Measurements from ENCODE around the gene BTBD9. TPM values are rescaled to one million over a fixed set of nuclear protein-coding genes. Genes with fewer than 3 reads are reported as not detected.

Gene BTBD9
- total RNA-seq, 3 donors from 2014 or later, result 12.8 to 25.5 (median 19.0) TPM

DNA sequence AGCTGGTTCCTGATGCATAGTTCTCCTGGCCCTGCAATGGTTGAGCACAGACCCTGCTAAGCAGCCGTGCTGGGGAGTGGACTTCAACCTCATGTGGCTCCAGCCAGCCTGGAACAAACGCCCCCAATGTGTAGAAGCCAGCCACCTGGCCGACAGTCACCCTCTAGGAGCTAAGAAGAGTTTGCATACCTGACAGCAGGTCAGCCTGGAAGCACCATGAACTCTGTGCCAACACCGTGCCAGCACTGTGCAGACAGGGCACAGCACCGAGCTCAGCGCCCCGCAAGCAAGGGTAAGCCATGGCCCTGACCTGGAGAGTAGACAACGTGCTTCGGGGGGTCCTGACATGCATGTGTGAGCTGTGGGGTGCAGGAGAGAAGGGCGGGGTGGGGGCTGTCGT is 463.9 kb downstream of the BTBD9 start:
- no peaks in the 10 kb centered on the region for H3K27me3 ChIP-seq
- no peak overlapping the region for H3K4me3 ChIP-seq
- no peak for DNase-seq (ENCODE audit: low spot score in 2 of 2)
- TF ChIP-seq POLR2A (IDR thresholded peaks at IDR 0.05) (no peak), POLR2AphosphoS5 (IDR thresholded peaks at IDR 0.05) (no peak)
- TF ChIP-seq, protein P1, sequence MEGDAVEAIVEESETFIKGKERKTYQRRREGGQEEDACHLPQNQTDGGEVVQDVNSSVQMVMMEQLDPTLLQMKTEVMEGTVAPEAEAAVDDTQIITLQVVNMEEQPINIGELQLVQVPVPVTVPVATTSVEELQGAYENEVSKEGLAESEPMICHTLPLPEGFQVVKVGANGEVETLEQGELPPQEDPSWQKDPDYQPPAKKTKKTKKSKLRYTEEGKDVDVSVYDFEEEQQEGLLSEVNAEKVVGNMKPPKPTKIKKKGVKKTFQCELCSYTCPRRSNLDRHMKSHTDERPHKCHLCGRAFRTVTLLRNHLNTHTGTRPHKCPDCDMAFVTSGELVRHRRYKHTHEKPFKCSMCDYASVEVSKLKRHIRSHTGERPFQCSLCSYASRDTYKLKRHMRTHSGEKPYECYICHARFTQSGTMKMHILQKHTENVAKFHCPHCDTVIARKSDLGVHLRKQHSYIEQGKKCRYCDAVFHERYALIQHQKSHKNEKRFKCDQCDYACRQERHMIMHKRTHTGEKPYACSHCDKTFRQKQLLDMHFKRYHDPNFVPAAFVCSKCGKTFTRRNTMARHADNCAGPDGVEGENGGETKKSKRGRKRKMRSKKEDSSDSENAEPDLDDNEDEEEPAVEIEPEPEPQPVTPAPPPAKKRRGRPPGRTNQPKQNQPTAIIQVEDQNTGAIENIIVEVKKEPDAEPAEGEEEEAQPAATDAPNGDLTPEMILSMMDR (IDR thresholded peaks at IDR 0.05), result no peak
- no peaks in the 10 kb centered on the region for H3K4me1 ChIP-seq
- H3K9me3 ChIP-seq, result no peaks in the 10 kb centered on the region
- intact Hi-C loops (cut with DNase I; ENCODE audit: low total_unique reads), result no loop called here
- no peaks in the 10 kb centered on the region for H3K36me3 ChIP-seq
- no peak overlapping the region for H3K27ac ChIP-seq

DNA sequence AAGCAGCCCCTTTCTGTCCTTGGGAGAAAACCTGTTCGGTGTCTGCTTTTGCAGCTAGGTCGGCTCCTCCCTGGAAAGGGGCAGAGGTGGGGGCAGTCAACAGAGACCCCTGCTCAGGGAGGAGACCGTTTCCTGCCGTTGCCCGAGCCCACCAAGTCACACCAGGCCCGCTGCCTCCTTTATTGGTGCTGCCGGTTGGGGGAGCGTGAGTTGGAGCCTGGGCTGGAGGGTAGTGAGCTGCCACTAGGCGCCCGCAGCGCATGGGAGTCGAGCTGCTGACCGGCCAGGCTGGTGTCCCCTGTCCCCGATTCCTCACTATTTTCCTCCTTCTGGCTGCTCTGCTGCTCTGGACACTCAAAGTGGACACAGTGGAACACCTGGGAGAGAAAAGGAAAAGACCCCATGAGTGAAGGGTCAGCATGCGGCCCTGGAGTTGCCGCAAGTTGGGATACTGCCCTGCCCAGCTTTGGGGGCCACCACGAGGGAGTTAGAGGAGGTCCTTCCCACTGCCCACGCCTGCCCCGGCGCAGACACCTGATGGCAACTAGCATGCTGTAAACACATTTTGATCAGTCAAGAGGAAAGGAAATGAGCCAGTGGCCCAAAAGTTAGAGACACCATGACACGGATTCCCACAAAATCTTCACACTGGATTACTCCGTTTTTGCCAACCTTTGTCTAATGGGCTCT is 464.8 kb downstream of the BTBD9 start:
- intact Hi-C loops (cut with DNase I; ENCODE audit: low total_unique reads), result no loop called here
- Histone ChIP-seq H3K4me1 (no peaks in the 10 kb centered on the region), H3K4me3 (no peak overlapping the region), H3K9me3 (no peaks in the 10 kb centered on the region), H3K36me3 (no peaks in the 10 kb centered on the region), H3K27ac (no peak overlapping the region), H3K27me3 (no peaks in the 10 kb centered on the region)
- no peak for TF ChIP-seq POLR2AphosphoS5 (IDR thresholded peaks at IDR 0.05)
- TF ChIP-seq, protein P1 (IDR thresholded peaks at IDR 0.05), result no peak
- TF ChIP-seq POLR2A (IDR thresholded peaks at IDR 0.05), result no peak
- no peak for DNase-seq (ENCODE audit: low spot score in 2 of 2)

DNA sequence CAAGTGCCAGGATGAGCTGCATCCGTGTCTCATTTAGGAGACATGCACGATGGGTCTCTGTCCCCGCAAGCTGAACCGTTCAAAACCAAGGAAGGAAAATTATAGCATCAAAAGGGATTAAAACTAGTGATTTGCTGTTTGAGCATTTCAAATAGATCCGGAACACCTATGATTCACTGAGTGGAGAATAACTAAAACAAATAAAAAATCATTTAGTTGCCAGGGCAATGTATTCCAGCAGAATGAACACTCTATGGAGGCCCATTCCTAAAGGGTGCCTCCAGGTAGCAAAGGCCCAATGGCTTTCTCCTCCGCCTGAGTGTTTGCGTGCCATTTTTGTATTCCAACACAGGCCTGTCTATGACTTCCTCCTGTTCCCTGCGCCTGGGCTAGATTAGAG is 465.4 kb downstream of the BTBD9 start:
- no peak for TF ChIP-seq POLR2AphosphoS5 (IDR thresholded peaks at IDR 0.05)
- TF ChIP-seq, protein P1 (IDR thresholded peaks at IDR 0.05), result no peak
- TF ChIP-seq POLR2A (IDR thresholded peaks at IDR 0.05), result no peak
- Histone ChIP-seq H3K36me3 (no peaks in the 10 kb centered on the region), H3K27me3 (no peaks in the 10 kb centered on the region), H3K4me3 (no peak overlapping the region), H3K4me1 (no peaks in the 10 kb centered on the region), H3K9me3 (no peaks in the 10 kb centered on the region), H3K27ac (no peak overlapping the region)
- DNase-seq (ENCODE audit: low spot score in 2 of 2), result no peak
- intact Hi-C loops (cut with DNase I; ENCODE audit: low total_unique reads), result no loop called here

DNA sequence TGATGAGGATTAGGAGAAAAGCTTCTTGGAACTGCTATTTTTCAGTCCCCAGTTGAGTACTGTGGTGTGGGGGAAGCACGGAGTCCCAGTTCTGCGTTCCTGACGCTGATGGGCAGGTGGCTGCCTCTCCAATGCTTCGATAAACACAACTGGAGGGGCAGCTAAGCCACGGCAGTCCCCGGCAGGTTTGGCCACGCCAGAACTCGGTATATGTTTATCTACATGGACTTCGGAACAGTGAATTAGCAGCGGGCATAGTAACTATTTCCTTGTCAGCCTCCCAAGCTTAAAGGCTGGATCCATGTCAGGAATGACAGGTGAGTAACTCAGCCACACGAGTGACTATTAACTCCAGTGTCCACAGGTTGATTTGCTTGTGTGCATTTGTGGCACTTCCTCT is 465.8 kb downstream of the BTBD9 start:
- H3K4me3 ChIP-seq, result no peak overlapping the region
- H3K27me3 ChIP-seq, result no peaks in the 10 kb centered on the region
- TF ChIP-seq, protein P1 (IDR thresholded peaks at IDR 0.05), result no peak
- TF ChIP-seq POLR2A (IDR thresholded peaks at IDR 0.05) (no peak), POLR2AphosphoS5 (IDR thresholded peaks at IDR 0.05) (no peak)
- intact Hi-C loops (cut with DNase I; ENCODE audit: low total_unique reads), result no loop called here
- no peaks in the 10 kb centered on the region for H3K9me3 ChIP-seq
- no peaks in the 10 kb centered on the region for H3K4me1 ChIP-seq
- no peaks in the 10 kb centered on the region for H3K36me3 ChIP-seq
- no peak overlapping the region for H3K27ac ChIP-seq
- DNase-seq (ENCODE audit: low spot score in 2 of 2), result no peak

DNA sequence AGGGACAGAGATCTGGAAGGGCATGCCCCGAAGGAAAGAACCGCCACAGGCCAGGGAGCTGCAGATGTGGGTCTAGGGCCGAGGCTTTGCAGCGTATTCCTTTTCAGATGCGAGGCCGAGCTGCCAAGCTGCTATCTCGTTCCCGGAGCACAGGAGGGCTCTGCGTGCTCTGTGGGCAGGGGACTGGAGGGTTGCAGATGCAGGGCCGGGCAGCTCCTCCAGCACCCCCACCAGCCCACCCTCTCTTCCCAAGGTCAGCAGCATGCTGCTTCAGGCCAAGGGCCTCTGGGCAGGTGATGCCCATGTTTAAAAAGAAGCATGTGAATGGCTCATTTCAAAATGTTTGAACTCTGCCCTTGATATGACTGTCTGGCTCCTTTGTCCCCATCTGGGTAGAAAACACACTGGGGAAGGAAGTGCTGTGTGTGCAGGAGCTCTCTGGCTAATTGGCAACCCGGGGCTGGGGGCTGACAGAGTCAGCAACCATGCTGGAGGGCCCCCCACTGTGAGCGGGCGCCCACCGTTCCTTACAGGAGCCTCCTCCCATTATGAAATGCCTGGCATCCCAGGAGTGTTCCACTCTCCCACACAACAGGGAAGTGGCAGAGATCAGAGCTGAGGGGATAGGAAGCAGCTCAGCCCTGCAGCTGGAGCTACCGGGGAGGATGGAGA is 466.9 kb downstream of the BTBD9 start:
- H3K36me3 ChIP-seq, result no peaks in the 10 kb centered on the region
- no peaks in the 10 kb centered on the region for H3K27me3 ChIP-seq
- intact Hi-C loops (cut with DNase I; ENCODE audit: low total_unique reads), result no loop called here
- no peaks in the 10 kb centered on the region for H3K4me1 ChIP-seq
- H3K27ac ChIP-seq, result no peak overlapping the region
- no peaks in the 10 kb centered on the region for H3K9me3 ChIP-seq
- H3K4me3 ChIP-seq, result no peak overlapping the region
- TF ChIP-seq POLR2AphosphoS5 (IDR thresholded peaks at IDR 0.05) (no peak), POLR2A (IDR thresholded peaks at IDR 0.05) (no peak)
- TF ChIP-seq, protein P1 (IDR thresholded peaks at IDR 0.05), result no peak
- no peak for DNase-seq (ENCODE audit: low spot score in 2 of 2)
